K562 (cell line): ENCODE results near the gene SPNS2.

Source experiments
- BMI1 ChIP-seq: fragments of 150-350 bp; IDR thresholded peaks from 2 replicates; pipeline ENCODE4 v1.6.1; 2014; ENCODE audit warnings: low read length
- ESRRA ChIP-seq: fragments of 450-650 bp; IDR thresholded peaks from 2 replicates; pipeline ENCODE4 v1.6.1; 2014; ENCODE audit warnings: low read depth, mild to moderate bottlenecking, moderate library complexity, borderline replicate concordance
- GMEB1 ChIP-seq: fragments of 250-450 bp; sonication (Bioruptor Pico); IDR thresholded peaks from 2 replicates; pipeline ENCODE4 v1.4.0; 2020; ENCODE audit warnings: mild to moderate bottlenecking
- HNRNPL ChIP-seq: fragments of 200-400 bp; formaldehyde crosslinking; IDR thresholded peaks from 2 replicates; pipeline ENCODE4 v1.6.1; 2017; ENCODE audit warnings: low read depth, mild to moderate bottlenecking, low read length
- RBBP5 ChIP-seq: fragments of 200-600 bp; sonication (generic); IDR thresholded peaks from 2 replicates; pipeline ENCODE4 v1.6.1; 2012; ENCODE audit warnings: borderline replicate concordance, mild to moderate bottlenecking, low read length, control low read depth, inconsistent platforms; ENCODE audit not compliant: insufficient read depth, poor library complexity, severe bottlenecking
- TAF9B ChIP-seq: fragments of 450-650 bp; IDR thresholded peaks from 2 replicates; pipeline ENCODE4 v1.6.1; 2018; ENCODE audit warnings: mild to moderate bottlenecking; ENCODE audit not compliant: partially characterized antibody
- ZBTB5 ChIP-seq: fragments of 450-650 bp; IDR thresholded peaks from 2 replicates; pipeline ENCODE4 v1.6.1; 2017; ENCODE audit warnings: antibody characterized with exemption
- ZNF175 ChIP-seq: fragments of 200-800 bp; sonication (Bioruptor generic); IDR thresholded peaks from 2 replicates; pipeline ENCODE4 v1.6.1; 2016; ENCODE audit warnings: low read depth, mild to moderate bottlenecking, missing genetic modification characterization, missing compliant biosample characterization

DNA sequence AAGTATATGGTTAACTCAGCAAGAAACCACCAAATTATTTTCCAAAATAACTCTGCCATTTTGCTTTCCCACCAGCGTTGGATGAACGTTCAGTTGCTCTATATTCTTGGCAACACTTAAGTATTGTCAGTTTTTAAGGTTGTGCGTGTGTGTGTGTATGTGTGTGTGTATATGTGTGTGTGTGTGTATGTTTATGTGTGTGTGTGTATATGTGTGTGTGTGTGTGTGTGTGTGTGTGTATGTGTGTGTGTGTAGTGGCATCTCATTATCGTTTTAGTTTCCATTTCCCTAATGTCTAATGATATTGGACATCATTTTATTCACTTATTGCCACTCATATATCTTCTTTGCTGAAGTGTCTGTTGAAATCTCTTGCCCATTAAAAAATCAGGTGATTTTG, 74.4 kb downstream of the SPNS2 start:
- TF ChIP-seq BMI1 (no peak), ZNF175 (CRISPR knock-in tag) (no peak), ZBTB5 (no peak), TAF9B (no peak), HNRNPL (no peak), RBBP5 (no peak), ESRRA (no peak), GMEB1 (no peak)
